ENCODE data around the gene CCDC57.

DNA sequence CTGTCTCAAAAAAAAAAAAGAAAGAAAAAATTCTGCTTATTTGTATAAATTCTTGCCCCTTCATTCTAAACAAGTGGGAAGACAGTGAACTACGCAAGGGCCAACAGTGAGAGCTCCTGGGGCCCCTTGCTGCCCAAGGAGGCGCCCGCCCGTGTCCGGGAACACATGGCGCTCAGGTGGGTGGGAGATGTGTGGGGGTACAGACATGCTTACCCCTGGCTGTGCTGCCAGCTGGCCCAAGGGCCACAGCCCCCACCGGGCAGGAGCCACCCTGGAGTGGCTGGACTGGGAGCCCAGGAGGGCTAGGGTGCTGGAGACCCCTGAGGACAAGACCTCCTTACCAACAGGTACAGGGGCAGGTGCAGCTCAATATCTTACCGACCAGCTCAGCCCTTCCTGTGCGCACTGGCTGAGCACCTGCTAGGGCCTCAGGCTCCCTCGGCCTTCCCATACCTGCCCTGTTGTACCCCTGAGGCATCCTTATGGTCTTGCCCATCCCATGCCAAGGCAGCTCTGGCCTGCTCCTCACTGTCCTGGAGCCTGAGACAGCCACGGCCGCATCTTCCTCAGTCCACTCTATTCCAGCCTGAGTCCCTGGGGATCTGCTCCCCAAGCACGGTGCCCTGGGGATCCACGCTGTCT lies 56.2 kb downstream of the CCDC57 start:
- TF ChIP-seq POLR2A (IDR thresholded peaks at IDR 0.05) = no peak
- TF ChIP-seq, protein P1, sequence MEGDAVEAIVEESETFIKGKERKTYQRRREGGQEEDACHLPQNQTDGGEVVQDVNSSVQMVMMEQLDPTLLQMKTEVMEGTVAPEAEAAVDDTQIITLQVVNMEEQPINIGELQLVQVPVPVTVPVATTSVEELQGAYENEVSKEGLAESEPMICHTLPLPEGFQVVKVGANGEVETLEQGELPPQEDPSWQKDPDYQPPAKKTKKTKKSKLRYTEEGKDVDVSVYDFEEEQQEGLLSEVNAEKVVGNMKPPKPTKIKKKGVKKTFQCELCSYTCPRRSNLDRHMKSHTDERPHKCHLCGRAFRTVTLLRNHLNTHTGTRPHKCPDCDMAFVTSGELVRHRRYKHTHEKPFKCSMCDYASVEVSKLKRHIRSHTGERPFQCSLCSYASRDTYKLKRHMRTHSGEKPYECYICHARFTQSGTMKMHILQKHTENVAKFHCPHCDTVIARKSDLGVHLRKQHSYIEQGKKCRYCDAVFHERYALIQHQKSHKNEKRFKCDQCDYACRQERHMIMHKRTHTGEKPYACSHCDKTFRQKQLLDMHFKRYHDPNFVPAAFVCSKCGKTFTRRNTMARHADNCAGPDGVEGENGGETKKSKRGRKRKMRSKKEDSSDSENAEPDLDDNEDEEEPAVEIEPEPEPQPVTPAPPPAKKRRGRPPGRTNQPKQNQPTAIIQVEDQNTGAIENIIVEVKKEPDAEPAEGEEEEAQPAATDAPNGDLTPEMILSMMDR (IDR thresholded peaks at IDR 0.05) = no peak

All from right lobe of liver (tissue), 4 donors.